Measurements from ENCODE around the gene CCDC187. TPM values are rescaled to one million over a fixed set of nuclear protein-coding genes. Genes with fewer than 3 reads are reported as not detected.
A peak's percentile ranks its signal among the peaks of the same experiment; 100 is the strongest.

CCDC187 gene
- total and polyA plus RNA-seq, 2 of the 4 experiments (the other 2 are of a cell fraction): not detected

- no peak within 1 kb of the TSS for H3K4me3 ChIP-seq (ENCODE audit: insufficient read depth, low read depth, low read length)
- no peak within 1 kb of the TSS for H2BK120ac ChIP-seq (ENCODE audit: low read depth, low read length)
- H3K79me1 ChIP-seq (ENCODE audit: low read depth in 1 of 2, low read length in 2 of 2): no peaks in the 10 kb centered on the region
- no peak within 1 kb of the TSS for H2BK15ac ChIP-seq (ENCODE audit: low read depth, low read length)
- ChIA-PET CTCF (interaction anchor here (0.6 kb wide), 1 partner anchor 1239 kb away, joined by 3 read pairs; no protein-coding TSS in a partner anchor), POLR2A (ENCODE audit: unreplicated experiment) (no interaction called here)
- no peak within 1 kb of the TSS for H3K9ac ChIP-seq (ENCODE audit: low read depth, low read length)
- H3K4me1 ChIP-seq (ENCODE audit: control insufficient read depth, insufficient read depth, low read length): no peaks in the 10 kb centered on the region
- no peak within 1 kb of the TSS for H4K8ac ChIP-seq (ENCODE audit: low read depth in 2 of 2, low read length in 2 of 2)
- H2AFZ ChIP-seq (replicated peaks; ENCODE audit: low read length, poor library complexity): peak within 1 kb of the TSS; percentile 33
- H3K4ac ChIP-seq (ENCODE audit: low read depth, low read length): no peak within 1 kb of the TSS
- no peak within 1 kb of the TSS for H4K91ac ChIP-seq (ENCODE audit: insufficient read depth, low read depth, low read length)
- DNase-seq (no peak), ATAC-seq (ENCODE audit: low read depth) (peak; percentile 85)
- H4K20me1 ChIP-seq (ENCODE audit: insufficient read depth, low read length): peaks cover 25% of the 10 kb centered on the region
- H2BK20ac ChIP-seq (ENCODE audit: low read depth, low read length): no peak within 1 kb of the TSS
- H4K5ac ChIP-seq (ENCODE audit: low read depth, low read length): no peak within 1 kb of the TSS
- no peak within 1 kb of the TSS for H2AK9ac ChIP-seq (replicated peaks; ENCODE audit: low read depth, low read length, poor library complexity)
- no peaks in the 10 kb centered on the region for H3K9me1 ChIP-seq (ENCODE audit: insufficient read depth, low read length)
- no peak within 1 kb of the TSS for H3K23ac ChIP-seq (ENCODE audit: low read depth, low read length)
- intact Hi-C loops (cut with micrococcal nuclease): no loop called here
- H2BK5ac ChIP-seq (ENCODE audit: low read depth, low read length, poor library complexity, severe bottlenecking): no peak within 1 kb of the TSS
- in situ Hi-C loops (cut with MboI; ENCODE audit: low sequenced_read_pairs): no loop called here
- no TSS peak for BruUV-seq (replicated peaks)
- H3K9me3 ChIP-seq (ENCODE audit: control insufficient read depth, insufficient read depth, low read length): no peaks in the 10 kb centered on the region
- H3K36me3 ChIP-seq (ENCODE audit: control insufficient read depth, insufficient read depth, low read length): peaks cover 1% of the 10 kb centered on the region; the same call in 1 of the 2 replicates
- 9% methylated on average over 35 of the region's 70 CpGs; no CpG with 5 or more reads in 1 of the 2 experiments for WGBS, 2 experiments (ENCODE audit: extremely low coverage in 2 of 2, insufficient read length in 1 of 2)
- TF ChIP-seq CEBPB (IDR thresholded peaks at IDR 0.05; ENCODE audit: low read depth, low read length): no peak
- TF ChIP-seq MAZ (IDR thresholded peaks at IDR 0.05; ENCODE audit: borderline replicate concordance, low read depth, low read length): peak; percentile 38; the same call in 1 of the 2 replicates
- H2AK5ac ChIP-seq (ENCODE audit: low read depth, low read length): no peak within 1 kb of the TSS
- dilution Hi-C loops (cut with HindIII; ENCODE audit: low sequenced_read_pairs, unreplicated experiment): no loop called here
- H3K14ac ChIP-seq (replicated peaks; ENCODE audit: low read depth, low read length): no peak within 1 kb of the TSS
- peaks cover 42% of the 10 kb centered on the region for H3K27me3 ChIP-seq (ENCODE audit: control insufficient read depth, insufficient read depth, low read length)
- no peak within 1 kb of the TSS for H3K56ac ChIP-seq (ENCODE audit: extremely low read depth, insufficient read depth, low read length)
- no peak within 1 kb of the TSS for H3K18ac ChIP-seq (ENCODE audit: low read depth, low read length)
- H3K27ac ChIP-seq (ENCODE audit: insufficient read depth, low read length): no peak within 1 kb of the TSS
- no peak within 1 kb of the TSS for H3K4me2 ChIP-seq (ENCODE audit: low read depth, low read length)
These were observed 98.8 kb downstream of the CCDC187 start, which contains the start of gene LHX3 for GRCh38 chr9:136204838-136205706. TSS of gene LHX3 (minus strand) at chr9:136205128. CDS start at chr9:136205012, 116 bp downstream.
